HCT116 (cell line): ENCODE results near the gene ELAVL1. TPM values are rescaled to one million over a fixed set of nuclear protein-coding genes. Genes with fewer than 3 reads are reported as not detected.
A peak's percentile ranks its signal among the peaks of the same experiment; 100 is the strongest.

Source experiments
- ATAC-seq: fragments of 200-7000 bp; cut with Tn5 transposase; 2 replicates; pipeline ENCODE4 v1.9.1; 2020; ENCODE audit warnings: mild to moderate bottlenecking, moderate library complexity
- BruUV-seq: library from RNA; stranded (reverse); fragments of 400-500 nt; replicated peaks from 2 replicates; lab custom pipeline; 2021; lab: Mats Ljungman, UMichigan
- CTCF ChIA-PET: fragments of 300-600 bp; sonication (Branson Sonifier 250); formaldehyde crosslinking; loops from one replicate; lab custom pipeline; 2021; ENCODE audit warnings: antibody characterized with exemption; lab: Charles Lee
- POLR2A ChIA-PET: fragments of 300-600, 350-600 bp; sonication (Branson Sonifier 250); formaldehyde crosslinking; loops from one replicate; lab custom pipeline; 2021; ENCODE audit warnings: antibody characterized with exemption; lab: Charles Lee
- RAD21 ChIA-PET, 2 experiments: fragments of 300-600 bp; sonication (Branson Sonifier 250); formaldehyde crosslinking; loops; one replicate each; lab custom pipeline; 2023; ENCODE audit warnings: low total read pairs in 2 of 2; ENCODE audit not compliant: uncharacterized antibody in 2 of 2, unreplicated experiment in 2 of 2, low non-redundant PET in 1 of 2; lab: Charles Lee
- DNase-seq: peaks from one replicate; pipeline ENCODE4 v3.0.0-alpha.2; 2010; ENCODE audit warnings: low read depth, low spot score
- H2AFZ ChIP-seq: fragments of 200-600 bp; shearing (Covaris generic), sonication (generic); 2 replicates; pipeline ENCODE4 v1.6.1; 2017; ENCODE audit warnings: low read depth, mixed run types, mixed read lengths, antibody characterized with exemption, low read length; ENCODE audit not compliant: poor library complexity, severe bottlenecking
- H3K27ac ChIP-seq: 2 replicates; pipeline ENCODE4 v1.5.1; 2012; ENCODE audit warnings: low read depth, low read length
- H3K27me3 ChIP-seq: fragments of 200-600 bp; sonication (generic); 2 replicates; pipeline ENCODE4 v1.6.1; 2016; ENCODE audit warnings: mixed run types, low read length, mixed read lengths; ENCODE audit not compliant: insufficient read depth
- H3K36me3 ChIP-seq, 2 experiments: fragments of 200-500 bp in 1 of 2; fragments of 200-600 bp in 1 of 2; sonication (Bioruptor generic) in 1 of 2; sonication (generic) in 1 of 2; 2 replicates each; pipeline versions ENCODE4 v1.5.1 to v1.6.1; 2014 to 2016; ENCODE audit warnings: low read length in 2 of 2, inconsistent platforms in 1 of 2, mixed read lengths in 1 of 2, mixed run types in 1 of 2; ENCODE audit not compliant: insufficient read depth in 2 of 2, control insufficient read depth in 1 of 2
- H3K4me1 ChIP-seq, 2 experiments: fragments of 200-600 bp in 1 of 2; sonication (generic) in 1 of 2; 2 replicates each; pipeline versions ENCODE4 v1.5.1 to v1.6.1; 2012 to 2017; ENCODE audit warnings: low read length in 2 of 2, inconsistent platforms in 1 of 2, mild to moderate bottlenecking in 1 of 2, mixed read lengths in 1 of 2, mixed run types in 1 of 2, moderate library complexity in 1 of 2; ENCODE audit not compliant: insufficient read depth in 2 of 2, control insufficient read depth in 1 of 2
- H3K4me2 ChIP-seq: fragments of 200-600 bp; sonication (generic); 2 replicates; pipeline ENCODE4 v1.6.1; 2017; ENCODE audit warnings: mixed run types, low read length, mixed read lengths
- H3K4me3 ChIP-seq, 2 experiments: fragments of 200-600 bp in 1 of 2; sonication (generic) in 1 of 2; replicated peaks in 1 of 2; 2 replicates each; pipeline ENCODE4 v1.5.1; 2011 to 2016; ENCODE audit warnings: low read length in 2 of 2, control low read depth in 1 of 2, low read depth in 1 of 2, mild to moderate bottlenecking in 1 of 2, mixed read lengths in 1 of 2, mixed run types in 1 of 2
- H3K79me2 ChIP-seq: fragments of 200-600 bp; sonication (generic); 2 replicates; pipeline ENCODE4 v1.6.1; 2017; ENCODE audit warnings: mild to moderate bottlenecking, mixed run types, low read length, moderate library complexity, mixed read lengths; ENCODE audit not compliant: insufficient read depth
- H3K9ac ChIP-seq: fragments of 200-600 bp; sonication (generic); 2 replicates; pipeline ENCODE4 v1.6.1; 2016; ENCODE audit warnings: low read length, mixed read lengths
- H3K9me2 ChIP-seq: fragments of 200-600 bp; sonication (generic), shearing (Covaris generic); 2 replicates; pipeline ENCODE4 v1.6.1; 2017; ENCODE audit warnings: mixed run types, mild to moderate bottlenecking, moderate library complexity; ENCODE audit not compliant: insufficient read depth
- H3K9me3 ChIP-seq, 2 experiments: fragments of 200-500 bp in 1 of 2; fragments of 200-600 bp in 1 of 2; sonication (Bioruptor generic) in 1 of 2; sonication (generic) in 1 of 2; 2 replicates each; pipeline ENCODE4 v1.6.1; 2014 to 2017; ENCODE audit warnings: low read length in 2 of 2, mixed read lengths in 2 of 2, inconsistent platforms in 1 of 2, low read depth in 1 of 2, mild to moderate bottlenecking in 1 of 2, mixed run types in 1 of 2, moderate library complexity in 1 of 2; ENCODE audit not compliant: control insufficient read depth in 1 of 2, insufficient read depth in 1 of 2
- H4K20me1 ChIP-seq: fragments of 200-600 bp; sonication (generic), shearing (Covaris generic); 2 replicates; pipeline ENCODE4 v1.6.1; 2017; ENCODE audit warnings: mixed run types, mild to moderate bottlenecking, moderate library complexity; ENCODE audit not compliant: insufficient read depth
- CTCF ChIP-seq, 3 experiments: fragments of 200-600 bp in 1 of 3; sonication (generic) in 1 of 3; IDR thresholded peaks in 2 of 3; conservative IDR thresholded peaks in 1 of 3; 2 replicates each; pipeline ENCODE4 v1.5.1; 2012 to 2017; ENCODE audit warnings: low read depth in 2 of 3, low read length in 2 of 3, antibody characterized with exemption in 1 of 3, borderline replicate concordance in 1 of 3, control low read depth in 1 of 3, mild to moderate bottlenecking in 1 of 3, mixed read lengths in 1 of 3, mixed run types in 1 of 3, moderate library complexity in 1 of 3; ENCODE audit not compliant: insufficient read depth in 1 of 3
- EGR1 ChIP-seq: IDR thresholded peaks from 2 replicates; pipeline ENCODE4 v1.6.1; 2012; ENCODE audit warnings: low read depth
- ELF1 ChIP-seq: IDR thresholded peaks from 2 replicates; pipeline ENCODE4 v1.6.1; 2012; ENCODE audit warnings: low read depth, borderline replicate concordance
- EZH2 ChIP-seq: fragments of 200-600 bp; sonication (generic); IDR thresholded peaks from 2 replicates; pipeline ENCODE4 v1.6.1; 2017; ENCODE audit warnings: antibody characterized with exemption, mixed run types
- EZH2phosphoT487 ChIP-seq: fragments of 200-600 bp; IDR thresholded peaks from 2 replicates; pipeline ENCODE4 v1.6.1; 2018; ENCODE audit warnings: antibody characterized with exemption, borderline replicate concordance
- FOSL1 ChIP-seq: IDR thresholded peaks from 2 replicates; pipeline ENCODE4 v1.6.1; 2012; ENCODE audit warnings: low read depth
- JUND ChIP-seq: IDR thresholded peaks from 2 replicates; pipeline ENCODE4 v1.6.1; 2012
- POLR2AphosphoS5 ChIP-seq: IDR thresholded peaks from 2 replicates; pipeline ENCODE4 v1.6.1; 2011; ENCODE audit warnings: mild to moderate bottlenecking, low read depth, low read length, moderate library complexity
- RAD21 ChIP-seq: IDR thresholded peaks from 2 replicates; pipeline ENCODE4 v1.6.1; 2012; ENCODE audit warnings: low read depth, mild to moderate bottlenecking
- REST ChIP-seq: IDR thresholded peaks from 2 replicates; pipeline ENCODE4 v1.6.1; 2012; ENCODE audit warnings: low read depth
- SIN3A ChIP-seq: IDR thresholded peaks from 2 replicates; pipeline ENCODE4 v1.6.1; 2012; ENCODE audit warnings: low read depth
- SRF ChIP-seq: IDR thresholded peaks from 2 replicates; pipeline ENCODE4 v1.6.1; 2012; ENCODE audit warnings: low read depth
- YY1 ChIP-seq: IDR thresholded peaks from 2 replicates; pipeline ENCODE4 v1.6.1; 2011; ENCODE audit warnings: low read length, low read depth, moderate library complexity, mild to moderate bottlenecking; ENCODE audit not compliant: insufficient replicate concordance; ENCODE audit errors: extremely low read depth
- ZFX ChIP-seq: fragments of 450-650 bp; IDR thresholded peaks from 2 replicates; pipeline ENCODE4 v1.6.1; 2017
- ZNF274 ChIP-seq: fragments of 200-500 bp; sonication (Bioruptor generic); IDR thresholded peaks from 2 replicates; pipeline ENCODE4 v1.6.1; 2014; ENCODE audit warnings: mild to moderate bottlenecking, low read depth, low read length, inconsistent platforms
- intact Hi-C: fragments of 100-400 bp; cut with micrococcal nuclease; formaldehyde crosslinking; loops from 2 replicates; pipeline ENCODE4 v1.10.0; 2022
- total RNA-seq: library from RNA; stranded (reverse); gene quantifications from one replicate; pipeline ENCODE4 v1.2.1, GENCODE V29; 2021; ENCODE audit not compliant: unreplicated experiment
- TF ChIP-seq, protein P1 (sequence below): IDR thresholded peaks from 2 replicates; pipeline ENCODE4 v1.6.1; 2011; ENCODE audit warnings: mild to moderate bottlenecking, low read length, moderate library complexity; ENCODE audit not compliant: insufficient replicate concordance; ENCODE audit errors: extremely low read depth
- TF ChIP-seq, protein P2 (sequence below): IDR thresholded peaks from 2 replicates; pipeline ENCODE4 v1.6.1; 2012

Gene ELAVL1
- total RNA-seq, 1 experiment from 2014 or later: 134 TPM

- CTCF ChIA-PET: no interaction called here
- Histone ChIP-seq H3K9me3 (no peaks in the 10 kb centered on the region), H3K9ac (no peak overlapping the region), H2AFZ (no peak overlapping the region), H4K20me1 (no peaks in the 10 kb centered on the region), H3K27me3 (no peaks in the 10 kb centered on the region), H3K9me2 (no peaks in the 10 kb centered on the region), H3K4me3 (no peak overlapping the region), H3K79me2 (peaks cover 7% of the 10 kb centered on the region), H3K4me2 (no peak overlapping the region), H3K27ac (no peak overlapping the region), H3K4me1 (peaks cover 18 to 26% of the 10 kb centered on the region in 2 experiments), H3K36me3 (peaks cover 34 to 45% of the 10 kb centered on the region in 2 experiments)
- DNase-seq: no peak
- TF ChIP-seq ZFX: no peak
- TF ChIP-seq, protein P1, sequence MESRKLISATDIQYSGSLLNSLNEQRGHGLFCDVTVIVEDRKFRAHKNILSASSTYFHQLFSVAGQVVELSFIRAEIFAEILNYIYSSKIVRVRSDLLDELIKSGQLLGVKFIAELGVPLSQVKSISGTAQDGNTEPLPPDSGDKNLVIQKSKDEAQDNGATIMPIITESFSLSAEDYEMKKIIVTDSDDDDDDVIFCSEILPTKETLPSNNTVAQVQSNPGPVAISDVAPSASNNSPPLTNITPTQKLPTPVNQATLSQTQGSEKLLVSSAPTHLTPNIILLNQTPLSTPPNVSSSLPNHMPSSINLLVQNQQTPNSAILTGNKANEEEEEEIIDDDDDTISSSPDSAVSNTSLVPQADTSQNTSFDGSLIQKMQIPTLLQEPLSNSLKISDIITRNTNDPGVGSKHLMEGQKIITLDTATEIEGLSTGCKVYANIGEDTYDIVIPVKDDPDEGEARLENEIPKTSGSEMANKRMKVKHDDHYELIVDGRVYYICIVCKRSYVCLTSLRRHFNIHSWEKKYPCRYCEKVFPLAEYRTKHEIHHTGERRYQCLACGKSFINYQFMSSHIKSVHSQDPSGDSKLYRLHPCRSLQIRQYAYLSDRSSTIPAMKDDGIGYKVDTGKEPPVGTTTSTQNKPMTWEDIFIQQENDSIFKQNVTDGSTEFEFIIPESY: no peak
- no peak for TF ChIP-seq EGR1
- TF ChIP-seq EZH2phosphoT487: no peak
- TF ChIP-seq JUND: no peak
- no peak for TF ChIP-seq EZH2
- TF ChIP-seq, protein P2, sequence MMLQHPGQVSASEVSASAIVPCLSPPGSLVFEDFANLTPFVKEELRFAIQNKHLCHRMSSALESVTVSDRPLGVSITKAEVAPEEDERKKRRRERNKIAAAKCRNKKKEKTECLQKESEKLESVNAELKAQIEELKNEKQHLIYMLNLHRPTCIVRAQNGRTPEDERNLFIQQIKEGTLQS: no peak
- peak in 2 of 3 experiments; percentile 62 to 68; a peak in 4 of 6 replicates for TF ChIP-seq CTCF (IDR thresholded peaks at IDR 0.05 in 2 of 3, conservative IDR thresholded peaks at IDR 0.05 in 1 of 3; ENCODE audit: borderline replicate concordance in 1 of 3, insufficient read depth in 1 of 3, low read depth in 2 of 3, low read length in 2 of 3)
- no peak for TF ChIP-seq ELF1
- TF ChIP-seq REST: no peak
- no peak for TF ChIP-seq ZNF274
- TF ChIP-seq POLR2AphosphoS5: no peak
- no peak for TF ChIP-seq SRF
- TF ChIP-seq RAD21: peak; percentile 25; the same call in 1 of the 2 replicates
- TF ChIP-seq FOSL1: no peak
- no peak for TF ChIP-seq YY1
- TF ChIP-seq SIN3A: no peak
- ATAC-seq: peak; percentile 44; the same call in 1 of the 2 replicates
- RAD21 ChIA-PET: no interaction called here
- POLR2A ChIA-PET: no interaction called here
- no TSS peak for BruUV-seq
- intact Hi-C loops: no loop called here
These were observed 72.0 kb downstream of the ELAVL1 start for GRCh38 chr19:7933411-7933810.
